Thymus (tissue), 11 donors: Measurements from ENCODE around the gene TMEM50B. TPM values are rescaled to one million over a fixed set of nuclear protein-coding genes. Genes with fewer than 3 reads are reported as not detected.
"Not testable (repeated sequence)": the region's sequence is repeated elsewhere in the genome, so short reads cannot be mapped to it uniquely, and the experiment has no call there.

Experiments used
- DNase-seq, 9 donors: peaks; one replicate each; pipeline ENCODE4 v3.0.0-alpha.2; 2013; ENCODE audit warnings: low spot score in 9 of 9, low read depth in 6 of 9, missing footprints in 1 of 9
- H3K27ac ChIP-seq, 2 donors: one replicate each; pipeline ENCODE4 v1.5.1; 2013; ENCODE audit warnings: control low read depth in 1 of 2, low read depth in 1 of 2, low read length in 1 of 2, mild to moderate bottlenecking in 1 of 2, moderate library complexity in 1 of 2
- H3K27me3 ChIP-seq, 2 donors: one replicate each; pipeline ENCODE4 v1.5.1; 2013; ENCODE audit warnings: low read length in 1 of 2; ENCODE audit not compliant: control insufficient read depth in 2 of 2, insufficient read depth in 1 of 2
- H3K36me3 ChIP-seq, 2 donors: one replicate each; pipeline ENCODE4 v1.5.1; 2013; ENCODE audit warnings: low read length in 1 of 2, mild to moderate bottlenecking in 1 of 2, moderate library complexity in 1 of 2; ENCODE audit not compliant: control insufficient read depth in 2 of 2, insufficient read depth in 2 of 2
- H3K4me1 ChIP-seq, 2 donors: one replicate each; pipeline ENCODE4 v1.5.1; 2013; ENCODE audit warnings: low read length in 2 of 2; ENCODE audit not compliant: control insufficient read depth in 2 of 2, insufficient read depth in 2 of 2
- H3K4me3 ChIP-seq, 2 donors: one replicate each; pipeline ENCODE4 v1.5.1; 2013; ENCODE audit warnings: low read length in 2 of 2, control low read depth in 1 of 2, mild to moderate bottlenecking in 1 of 2
- H3K9me3 ChIP-seq, 2 donors: one replicate each; pipeline ENCODE4 v1.5.1; 2013; ENCODE audit warnings: low read length in 1 of 2, mild to moderate bottlenecking in 1 of 2; ENCODE audit not compliant: control insufficient read depth in 2 of 2, insufficient read depth in 1 of 2
- WGBS: extraction: QIAGEN DNeasy Blood & Tissue Kit; methylation state at CpG from one replicate; pipeline ENCODE4 v1.1.7; 2013; 5-methylcytosine and 5-hydroxymethylcytosine counted together
- polyA plus RNA-seq: library from polyadenylated mRNA; stranded (reverse); fragments of 200-250 nt; gene quantifications from one replicate; pipeline ENCODE4 v1.2.3, GENCODE V29; 2013
- total RNA-seq: library from RNA; stranded (reverse); fragments of 120-200 nt; gene quantifications from one replicate; pipeline ENCODE4 v1.2.4, GENCODE V29; 2013
- donor health status: healthy.

TMEM50B gene
- total and polyA plus RNA-seq, 2 donors, result 14.3 to 99.1 TPM

DNA sequence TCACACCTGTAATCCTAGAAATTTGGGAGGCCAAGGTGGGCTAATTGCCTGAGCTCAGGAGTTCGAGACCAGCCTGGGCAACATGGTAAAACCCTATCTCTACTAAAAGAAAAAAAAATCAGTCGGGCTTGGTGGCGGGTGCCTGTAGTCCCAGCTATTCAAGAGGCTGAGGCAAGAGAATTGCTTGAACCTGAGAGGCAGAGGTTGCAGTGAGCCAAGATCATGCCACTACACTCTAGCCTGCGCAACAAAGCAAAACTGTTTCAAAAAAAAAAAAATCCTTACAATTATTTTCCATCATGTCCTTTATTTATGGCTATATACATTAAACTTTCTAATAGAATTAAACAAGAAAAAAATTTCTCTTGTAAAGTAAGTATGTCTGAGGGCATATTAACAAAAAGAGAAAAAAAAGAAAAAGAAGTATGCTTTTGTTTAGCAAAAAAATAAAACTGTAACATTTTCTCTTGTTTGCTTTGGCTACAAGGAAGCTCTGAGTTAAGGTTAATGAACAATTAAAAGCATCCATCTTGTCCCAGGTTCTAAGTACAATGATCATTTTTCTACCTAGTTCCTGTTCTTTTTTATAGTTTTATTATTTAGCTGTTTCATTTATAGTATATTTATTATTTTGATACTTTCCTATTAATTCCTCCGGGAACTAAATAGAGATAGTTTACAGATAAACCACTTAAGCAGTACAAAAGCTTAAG lies 18.1 kb downstream of the TMEM50B start:
- H3K4me1 ChIP-seq, result no peaks in the 10 kb centered on the region
- DNase-seq, result no peak
- H3K4me3 ChIP-seq, result no peak overlapping the region
- peaks cover 5 to 6% of the 10 kb centered on the region in 2 donors for H3K36me3 ChIP-seq
- no peak overlapping the region for H3K27ac ChIP-seq
- 94% methylated on average over 5 of the region's 5 CpGs for WGBS
- no peaks in the 10 kb centered on the region for H3K27me3 ChIP-seq
- no peaks in the 10 kb centered on the region for H3K9me3 ChIP-seq

DNA sequence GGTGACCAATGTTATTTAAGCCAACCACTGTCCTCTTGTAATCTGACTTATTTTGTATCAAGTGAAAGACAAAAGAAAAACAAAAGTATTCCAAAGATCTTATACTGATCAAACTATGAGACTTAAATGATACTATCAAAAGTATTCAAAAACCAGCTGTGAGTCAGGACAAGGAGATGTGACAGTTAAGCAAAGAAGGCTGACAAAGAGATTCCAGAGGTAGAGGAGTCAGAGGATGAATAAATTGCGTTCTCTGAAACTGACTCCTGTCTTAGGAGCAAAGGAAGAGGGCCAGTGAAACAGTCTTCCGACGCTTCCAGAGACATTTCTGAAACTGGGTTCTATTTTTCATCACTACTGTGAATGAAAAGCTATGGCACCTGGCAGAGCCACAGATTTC lies 20.9 kb downstream of the TMEM50B start:
- Histone ChIP-seq H3K4me3 (no peak overlapping the region), H3K9me3 (no peaks in the 10 kb centered on the region), H3K27me3 (no peaks in the 10 kb centered on the region), H3K36me3 (peaks cover 3 to 10% of the 10 kb centered on the region in 2 donors), H3K27ac (no peak overlapping the region), H3K4me1 (no peaks in the 10 kb centered on the region)
- 99% methylated on average over 3 of the region's 3 CpGs for WGBS
- DNase-seq, result no peak

DNA sequence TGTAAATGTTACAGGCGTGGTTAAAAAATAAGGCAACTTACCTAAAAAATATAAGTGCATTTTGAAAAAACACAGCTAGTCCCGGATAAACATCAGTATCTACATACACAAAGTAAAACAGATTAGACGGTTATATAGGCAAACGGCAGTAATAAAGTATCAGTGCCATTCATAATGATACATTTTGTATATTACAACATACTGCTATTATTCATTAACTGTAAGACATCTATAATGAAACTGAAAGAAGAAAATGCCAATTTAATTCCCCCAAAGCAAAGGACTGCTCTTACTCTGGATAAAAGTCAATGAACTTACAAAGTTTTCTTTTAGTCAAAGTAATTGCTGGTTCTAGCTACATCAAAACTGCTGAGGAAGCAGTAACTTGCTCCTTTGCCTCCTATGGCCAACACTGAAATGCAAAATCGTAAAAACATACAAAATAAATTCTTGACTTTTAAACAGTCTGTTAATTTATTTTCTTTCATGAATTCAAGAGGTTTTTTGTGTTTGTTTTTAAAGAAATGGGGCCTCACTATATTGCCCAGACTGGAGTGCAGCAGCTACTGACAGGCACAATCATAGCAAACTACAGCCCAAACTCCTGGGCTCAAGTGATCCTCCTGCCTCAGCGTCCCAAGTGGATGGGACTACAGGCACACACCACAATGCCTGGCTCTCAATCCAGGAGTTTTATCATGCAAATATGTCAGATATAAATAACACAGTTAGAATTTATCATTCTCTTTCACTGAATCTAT lies 23.9 kb downstream of the TMEM50B start:
- no peak overlapping the region for H3K27ac ChIP-seq
- no peak for DNase-seq
- H3K27me3 ChIP-seq, result no peaks in the 10 kb centered on the region
- H3K36me3 ChIP-seq, result peaks cover 7 to 10% of the 10 kb centered on the region in 2 donors
- no peak overlapping the region for H3K4me3 ChIP-seq
- no peaks in the 10 kb centered on the region for H3K9me3 ChIP-seq
- 97% methylated on average over 6 of the region's 6 CpGs for WGBS
- H3K4me1 ChIP-seq, result no peaks in the 10 kb centered on the region

DNA sequence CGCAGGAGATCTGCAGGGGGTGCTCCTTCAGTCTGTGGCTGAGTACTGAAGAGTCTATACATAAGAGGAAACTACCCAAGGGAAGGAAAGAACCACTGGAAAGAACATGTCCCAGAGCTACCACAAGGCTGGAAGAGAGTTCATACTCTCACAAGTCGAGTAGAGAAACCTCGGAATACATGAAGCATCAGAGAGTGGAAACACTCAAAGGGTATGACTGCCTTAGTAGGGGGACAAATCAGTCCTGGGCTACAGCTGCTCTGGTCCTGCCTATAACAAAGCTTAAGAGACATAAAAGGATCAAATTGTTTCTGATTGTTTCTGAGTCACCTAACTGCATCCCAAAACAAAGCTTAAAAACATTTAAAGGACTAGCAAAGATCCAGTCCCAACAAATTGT lies 27.4 kb downstream of the TMEM50B start:
- Histone ChIP-seq H3K36me3 (peaks cover 4 to 5% of the 10 kb centered on the region in 2 donors), H3K4me1 (no peaks in the 10 kb centered on the region), H3K4me3 (no peak overlapping the region), H3K27ac (no peak overlapping the region), H3K27me3 (no peaks in the 10 kb centered on the region), H3K9me3 (no peaks in the 10 kb centered on the region)
- DNase-seq, result no peak
- 98% methylated on average over 3 of the region's 3 CpGs for WGBS

DNA sequence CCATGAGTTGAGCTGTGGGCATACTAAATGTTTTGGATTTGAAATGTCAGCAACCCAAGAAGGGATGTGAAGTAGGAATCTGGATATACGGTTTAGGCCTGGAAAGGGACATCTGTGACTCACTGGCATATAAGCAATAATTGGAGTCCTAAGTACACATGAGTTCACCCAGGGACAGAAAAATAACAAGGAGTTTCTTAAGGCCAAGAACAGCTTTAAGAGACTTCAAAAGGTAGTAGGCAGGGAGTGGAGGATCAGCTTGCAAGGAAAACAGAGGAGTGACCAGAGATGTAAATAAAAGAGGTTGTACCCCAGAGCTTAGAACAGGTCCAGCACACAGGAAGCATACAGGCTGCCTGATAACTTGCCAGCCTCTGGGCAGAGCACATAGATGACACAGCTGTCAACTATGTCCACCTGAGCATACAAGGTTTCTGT lies 28.1 kb downstream of the TMEM50B start:
- DNase-seq, result no peak
- WGBS, result 100% methylated on average over 1 of the region's 1 CpG
- no peaks in the 10 kb centered on the region for H3K4me1 ChIP-seq
- no peaks in the 10 kb centered on the region for H3K27me3 ChIP-seq
- no peaks in the 10 kb centered on the region for H3K9me3 ChIP-seq
- H3K27ac ChIP-seq, result no peak overlapping the region
- no peak overlapping the region for H3K4me3 ChIP-seq
- peaks cover 4 to 5% of the 10 kb centered on the region in 2 donors for H3K36me3 ChIP-seq

DNA sequence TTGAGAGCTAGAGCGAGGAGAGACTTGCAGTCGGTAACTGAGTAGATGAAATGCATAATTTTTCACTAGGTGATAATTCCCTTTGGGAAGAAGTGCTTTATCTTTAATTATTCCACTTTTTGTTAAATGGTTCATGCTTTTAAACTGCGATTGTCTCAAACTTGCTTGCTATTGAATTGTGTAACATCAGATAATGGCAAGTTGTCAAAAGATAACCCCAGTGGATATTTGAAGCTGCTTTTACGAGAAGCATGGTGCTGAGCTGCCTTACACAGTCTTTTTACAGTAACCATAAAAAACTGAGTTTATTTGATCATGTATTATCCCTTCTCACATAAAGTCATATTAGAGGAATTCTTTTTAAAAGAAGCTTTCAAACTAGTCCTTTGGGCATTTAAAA lies 30.2 kb downstream of the TMEM50B start:
- Histone ChIP-seq H3K27me3 (no peaks in the 10 kb centered on the region), H3K4me1 (no peaks in the 10 kb centered on the region), H3K27ac (no peak overlapping the region), H3K4me3 (no peak overlapping the region), H3K9me3 (no peaks in the 10 kb centered on the region), H3K36me3 (peaks cover 2 to 7% of the 10 kb centered on the region in 2 donors)
- 96% methylated on average over 4 of the region's 4 CpGs for WGBS
- DNase-seq, result no peak

DNA sequence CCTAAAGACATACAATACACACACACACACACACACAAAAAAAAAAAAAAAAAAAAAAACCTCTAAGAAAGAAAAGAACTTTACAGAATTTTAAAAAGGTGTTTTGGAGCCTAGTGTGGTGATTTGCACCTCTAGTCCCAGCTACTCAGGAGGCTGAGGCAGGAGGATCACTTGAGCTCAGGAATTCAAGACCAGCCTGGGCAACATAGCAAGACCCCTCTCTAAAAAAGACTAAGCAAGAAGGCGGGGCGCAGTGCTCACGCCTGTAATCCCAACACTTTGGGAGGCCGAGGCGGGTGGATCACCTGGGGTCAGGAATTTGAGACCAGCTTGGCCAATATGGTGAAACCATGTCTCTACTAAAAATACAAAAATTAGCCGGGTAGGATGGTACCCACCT lies 33.2 kb downstream of the TMEM50B start:
- not testable (repeated sequence) for H3K27ac ChIP-seq, H3K36me3 ChIP-seq, H3K27me3 ChIP-seq, H3K4me1 ChIP-seq, DNase-seq, H3K4me3 ChIP-seq, H3K9me3 ChIP-seq
- WGBS, result over 99% methylated on average over 6 of the region's 6 CpGs

DNA sequence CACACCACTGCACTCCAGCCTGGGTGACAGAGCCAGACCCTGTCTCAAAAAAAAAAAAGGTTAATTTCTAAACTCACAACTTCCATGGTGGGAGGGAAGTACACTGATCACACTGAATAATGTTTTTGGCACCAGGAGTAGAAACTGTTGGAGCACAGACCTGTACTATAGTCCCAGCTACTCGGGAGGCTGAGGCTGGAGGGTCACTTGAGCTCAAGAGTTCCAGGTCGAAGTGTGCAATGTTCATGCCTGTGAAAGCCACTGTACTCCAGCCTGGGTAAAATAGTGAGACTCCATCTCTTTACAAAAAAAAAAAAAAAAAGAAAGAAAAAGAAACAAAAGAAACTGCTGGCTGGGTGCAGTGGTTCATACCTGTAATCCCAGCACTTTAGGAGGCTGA lies 35.3 kb downstream of the TMEM50B start:
- H3K27ac ChIP-seq, result no peak overlapping the region
- no peaks in the 10 kb centered on the region for H3K9me3 ChIP-seq
- no peaks in the 10 kb centered on the region for H3K27me3 ChIP-seq
- no peak for DNase-seq
- no peak overlapping the region for H3K4me3 ChIP-seq
- peaks cover 0 to 7% of the 10 kb centered on the region in 2 donors for H3K36me3 ChIP-seq
- no peaks in the 10 kb centered on the region for H3K4me1 ChIP-seq
- 72% methylated on average over 2 of the region's 2 CpGs for WGBS

DNA sequence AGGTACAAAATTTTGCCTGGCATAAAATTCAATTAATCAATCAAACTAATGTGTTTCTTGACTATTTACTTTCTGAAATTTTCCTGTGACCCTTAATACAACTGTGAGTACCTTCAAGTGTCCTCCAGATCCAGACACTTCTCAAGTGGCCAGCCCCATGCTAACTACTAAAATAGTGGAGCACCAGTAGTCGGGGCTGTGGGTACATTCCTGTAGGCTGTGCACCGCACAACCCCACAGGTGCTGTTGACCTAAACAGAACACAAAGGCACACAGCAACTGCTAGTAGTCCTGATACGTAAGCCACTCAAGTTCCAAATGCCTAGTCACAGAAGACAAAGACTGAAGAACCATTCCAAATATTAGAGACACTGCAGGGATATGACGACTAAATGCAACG lies 36.6 kb downstream of the TMEM50B start:
- 97% methylated on average over 5 of the region's 5 CpGs for WGBS
- Histone ChIP-seq H3K4me3 (no peak overlapping the region), H3K36me3 (peaks cover 4 to 10% of the 10 kb centered on the region in 2 donors), H3K9me3 (no peaks in the 10 kb centered on the region), H3K27ac (no peak overlapping the region), H3K27me3 (no peaks in the 10 kb centered on the region), H3K4me1 (no peaks in the 10 kb centered on the region)
- no peak for DNase-seq
